IMR-90 (cell line): Measurements from ENCODE around the gene ZNF451. TPM values are rescaled to one million over a fixed set of nuclear protein-coding genes. Genes with fewer than 3 reads are reported as not detected.

ENCODE experiments used
- ATAC-seq: fragments of 200-7000 bp; cut with Tn5 transposase; 2 replicates; pipeline ENCODE4 v1.9.1; 2020; ENCODE audit warnings: low read depth, mild to moderate bottlenecking, moderate library complexity
- BruUV-seq: library from RNA; stranded (reverse); fragments of 400-500 nt; replicated peaks from 2 replicates; lab custom pipeline; 2021; lab: Mats Ljungman, UMichigan
- CTCF ChIA-PET: fragments of 300-600 bp; formaldehyde crosslinking; extraction: SDS; loops from one replicate; lab custom pipeline; 2021; ENCODE audit warnings: antibody characterized with exemption; lab: Yijun Ruan, JAX
- POLR2A ChIA-PET: fragments of 300-600 bp; sonication (Branson Sonifier 250); formaldehyde crosslinking; loops from one replicate; lab custom pipeline; 2022; ENCODE audit warnings: antibody characterized with exemption; ENCODE audit not compliant: unreplicated experiment; lab: Charles Lee
- DNase-seq: peaks from one replicate; pipeline ENCODE4 v3.0.0; 2013
- H2AFZ ChIP-seq: replicated peaks from 2 replicates; pipeline ENCODE3; 2013; ENCODE audit warnings: low read length, mild to moderate bottlenecking; ENCODE audit not compliant: poor library complexity
- H2AK5ac ChIP-seq: 2 replicates; pipeline ENCODE4 v1.6.1; 2013; ENCODE audit warnings: low read depth, low read length, inconsistent platforms
- H2AK9ac ChIP-seq: replicated peaks from 2 replicates; pipeline ENCODE3; 2013; ENCODE audit warnings: mild to moderate bottlenecking, low read depth, low read length, moderate library complexity; ENCODE audit not compliant: poor library complexity
- H2BK120ac ChIP-seq: 2 replicates; pipeline ENCODE4 v1.6.1; 2013; ENCODE audit warnings: low read depth, low read length, inconsistent platforms
- H2BK15ac ChIP-seq: 3 replicates; pipeline ENCODE4 v1.6.1; 2013; ENCODE audit warnings: low read depth, low read length, inconsistent platforms
- H2BK20ac ChIP-seq: 2 replicates; pipeline ENCODE4 v1.6.1; 2013; ENCODE audit warnings: low read depth, mild to moderate bottlenecking, inconsistent platforms, low read length, moderate library complexity
- H2BK5ac ChIP-seq: 2 replicates; pipeline ENCODE4 v1.6.1; 2013; ENCODE audit warnings: mild to moderate bottlenecking, low read depth, low read length, inconsistent platforms; ENCODE audit not compliant: poor library complexity, severe bottlenecking
- H3K14ac ChIP-seq: replicated peaks from 2 replicates; pipeline ENCODE4 v1.6.1; 2013; ENCODE audit warnings: low read depth, low read length, inconsistent platforms
- H3K18ac ChIP-seq: 2 replicates; pipeline ENCODE4 v1.6.1; 2013; ENCODE audit warnings: low read depth, low read length, control low read depth
- H3K23ac ChIP-seq: 2 replicates; pipeline ENCODE4 v1.6.1; 2013; ENCODE audit warnings: low read depth, low read length, inconsistent platforms
- H3K27ac ChIP-seq: 2 replicates; pipeline ENCODE4 v1.5.1; 2013; ENCODE audit warnings: mild to moderate bottlenecking, control low read depth, low read length; ENCODE audit not compliant: insufficient read depth
- H3K27me3 ChIP-seq: 2 replicates; pipeline ENCODE4 v1.6.1; 2013; ENCODE audit warnings: low read length; ENCODE audit not compliant: control insufficient read depth, insufficient read depth
- H3K36me3 ChIP-seq: 2 replicates; pipeline ENCODE4 v1.6.1; 2013; ENCODE audit warnings: low read length, mixed read lengths; ENCODE audit not compliant: control insufficient read depth, insufficient read depth
- H3K4ac ChIP-seq: 2 replicates; pipeline ENCODE4 v1.6.1; 2013; ENCODE audit warnings: low read depth, low read length, inconsistent platforms
- H3K4me1 ChIP-seq: 2 replicates; pipeline ENCODE4 v1.6.1; 2013; ENCODE audit warnings: low read length, mixed read lengths; ENCODE audit not compliant: control insufficient read depth, insufficient read depth
- H3K4me2 ChIP-seq: 2 replicates; pipeline ENCODE4 v1.6.1; 2013; ENCODE audit warnings: low read depth, mild to moderate bottlenecking, control low read depth, low read length, moderate library complexity
- H3K4me3 ChIP-seq: 2 replicates; pipeline ENCODE4 v1.5.1; 2013; ENCODE audit warnings: low read depth, mild to moderate bottlenecking, control low read depth, low read length, moderate library complexity; ENCODE audit not compliant: insufficient read depth
- H3K56ac ChIP-seq: 2 replicates; pipeline ENCODE4 v1.6.1; 2013; ENCODE audit warnings: low read length, inconsistent platforms; ENCODE audit not compliant: insufficient read depth; ENCODE audit errors: extremely low read depth
- H3K79me1 ChIP-seq, 2 experiments: 2 replicates each; pipeline ENCODE4 v1.6.1; 2013; ENCODE audit warnings: low read length in 2 of 2, inconsistent platforms in 1 of 2, low read depth in 1 of 2
- H3K9ac ChIP-seq: 2 replicates; pipeline ENCODE4 v1.6.1; 2013; ENCODE audit warnings: low read depth, low read length, control low read depth
- H3K9me1 ChIP-seq: 2 replicates; pipeline ENCODE4 v1.6.1; 2013; ENCODE audit warnings: low read length, inconsistent platforms; ENCODE audit not compliant: insufficient read depth
- H3K9me3 ChIP-seq: 2 replicates; pipeline ENCODE4 v1.6.1; 2013; ENCODE audit warnings: low read length; ENCODE audit not compliant: control insufficient read depth, insufficient read depth
- H4K20me1 ChIP-seq: 2 replicates; pipeline ENCODE4 v1.6.1; 2013; ENCODE audit warnings: low read length, inconsistent platforms; ENCODE audit not compliant: insufficient read depth
- H4K5ac ChIP-seq: 2 replicates; pipeline ENCODE4 v1.6.1; 2013; ENCODE audit warnings: mild to moderate bottlenecking, low read depth, low read length, control low read depth
- H4K8ac ChIP-seq, 2 experiments: 2 replicates each; pipeline ENCODE4 v1.6.1; 2013; ENCODE audit warnings: low read depth in 2 of 2, low read length in 2 of 2, control low read depth in 1 of 2, inconsistent platforms in 1 of 2
- H4K91ac ChIP-seq: 2 replicates; pipeline ENCODE4 v1.6.1; 2013; ENCODE audit warnings: low read depth, low read length, inconsistent platforms; ENCODE audit not compliant: insufficient read depth
- CHD1 ChIP-seq: IDR thresholded peaks from 2 replicates; pipeline ENCODE4 v1.6.1; 2012; ENCODE audit warnings: low read depth, low read length, improper control_type of control experiment
- CTCF ChIP-seq: conservative IDR thresholded peaks from 2 replicates; pipeline ENCODE4 v1.5.1; 2012; ENCODE audit warnings: mild to moderate bottlenecking, low read depth, low read length, improper control_type of control experiment
- ELK1 ChIP-seq: fragments of 150-350 bp; IDR thresholded peaks from 2 replicates; pipeline ENCODE4 v1.6.1; 2016; ENCODE audit warnings: low read depth, mild to moderate bottlenecking, low read length, moderate library complexity, borderline replicate concordance
- MAFK ChIP-seq: IDR thresholded peaks from 2 replicates; pipeline ENCODE4 v1.6.1; 2012; ENCODE audit warnings: low read depth, low read length, improper control_type of control experiment
- RAD21 ChIP-seq: IDR thresholded peaks from 2 replicates; pipeline ENCODE4 v1.6.1; 2012; ENCODE audit warnings: low read length, improper control_type of control experiment
- RFX5 ChIP-seq: IDR thresholded peaks from 2 replicates; pipeline ENCODE4 v1.8.0; 2012; ENCODE audit warnings: low read depth, mild to moderate bottlenecking, low read length, moderate library complexity
- WGBS, 2 experiments: methylation state at CpG; one replicate each; pipeline versions ENCODE4 v1.1.5 to v1.1.7; 2013; ENCODE audit warnings: missing lambda C conversion rate in 2 of 2; ENCODE audit not compliant: insufficient read length in 1 of 2; ENCODE audit errors: extremely low coverage in 2 of 2; 5-methylcytosine and 5-hydroxymethylcytosine counted together
- dilution Hi-C: fragments of 300-500 bp; cut with HindIII; formaldehyde crosslinking; loops from one replicate; pipeline ENCODE4 v1.14.3; 2018; ENCODE audit warnings: low sequenced_read_pairs; ENCODE audit not compliant: unreplicated experiment
- in situ Hi-C: fragments of 300-500 bp; cut with MboI; formaldehyde crosslinking; loops from 3 replicates; pipeline ENCODE4 v1.14.3; 2019; ENCODE audit warnings: low sequenced_read_pairs, inconsistent platforms, mixed read lengths
- intact Hi-C: fragments of 100-400 bp; cut with micrococcal nuclease; formaldehyde crosslinking; loops from 2 replicates; pipeline ENCODE4 v1.10.0; 2022
- polyA plus RNA-seq, 3 experiments: library from polyadenylated mRNA; depleted of rRNA; stranded (reverse); fragments of >200 nt; gene quantifications; 2 replicates each; pipeline ENCODE4 v1.2.3, GENCODE V29; 2012; ENCODE audit warnings: low replicate concordance in 1 of 3
- total RNA-seq: library from RNA; depleted of rRNA; stranded (reverse); fragments of >200 nt; gene quantifications from 2 replicates; pipeline ENCODE4 v1.2.3, GENCODE V29; 2012

ZNF451 gene
- total and polyA plus RNA-seq, 2 of the 4 experiments (the other 2 are of a cell fraction), result 10.0 to 48.6 TPM

- ChIA-PET POLR2A (no interaction called here), CTCF (interaction anchor here (1.7 kb wide), 1 partner anchor 9 kb away, joined by 3 read pairs; no protein-coding TSS in a partner anchor)
- Histone ChIP-seq H2AFZ (no peak overlapping the region), H2BK20ac (no peak overlapping the region), H3K36me3 (peaks cover 12% of the 10 kb centered on the region), H3K27me3 (no peaks in the 10 kb centered on the region), H4K8ac (no peak overlapping the region), H3K9ac (no peak overlapping the region), H2AK5ac (no peak overlapping the region), H4K91ac (no peak overlapping the region), H4K5ac (no peak overlapping the region), H3K23ac (no peak overlapping the region), H3K14ac (no peak overlapping the region), H3K9me1 (no peaks in the 10 kb centered on the region; the same call in 1 of the 2 replicates), H3K56ac (no peak overlapping the region), H3K9me3 (no peaks in the 10 kb centered on the region), H3K4me2 (no peak overlapping the region), H3K4ac (no peak overlapping the region), H2BK120ac (no peak overlapping the region), H3K79me1 (peaks cover 4 to 7% of the 10 kb centered on the region in 2 experiments; a peak in 3 of 4 replicates), H3K27ac (no peak overlapping the region), H3K18ac (no peak overlapping the region), H2AK9ac (no peak overlapping the region), H2BK5ac (no peak overlapping the region), H3K4me1 (no peaks in the 10 kb centered on the region), H3K4me3 (no peak overlapping the region), H4K20me1 (no peaks in the 10 kb centered on the region), H2BK15ac (no peak overlapping the region)
- WGBS, 2 experiments, result no CpG with 5 or more reads among the region's 1 CpG
- TF ChIP-seq RAD21 (no peak), CTCF (no peak), CHD1 (no peak), RFX5 (no peak), ELK1 (no peak), MAFK (no peak)
- intact Hi-C loops, result no loop called here
- BruUV-seq, result no TSS peak
- in situ Hi-C loops, result no loop called here
- dilution Hi-C loops, result no loop called here
- DNase-seq, result no peak
- no peak for ATAC-seq
Measured at GRCh38 chr6:57143690-57144089, 53.7 kb downstream of the ZNF451 start.
